ENCODE data around the gene RGS5.
A peak's percentile ranks its signal among the peaks of the same experiment; 100 is the strongest.

RGS5 gene

DNA sequence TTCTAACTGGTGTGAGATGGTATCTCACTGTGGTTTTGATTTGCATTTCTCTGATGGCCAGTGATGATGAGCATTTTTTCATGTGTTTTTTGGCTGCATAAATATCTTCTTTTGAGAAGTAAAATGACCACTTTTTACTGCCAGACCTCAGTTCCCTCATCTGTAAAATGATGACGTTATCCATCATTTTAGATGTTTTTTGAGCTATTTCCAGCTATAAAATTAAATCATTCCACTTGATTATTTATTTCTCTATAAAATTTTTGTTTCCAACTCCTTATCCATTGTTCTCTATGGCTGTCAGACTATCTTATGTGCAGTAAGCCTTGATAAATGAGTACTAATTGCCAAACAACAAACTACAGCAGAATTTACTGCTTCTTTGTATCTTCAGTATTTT is 33.2 kb downstream of the RGS5 start:
- TF ChIP-seq GATA3 (IDR thresholded peaks at IDR 0.05; ENCODE audit: low read depth, low read length) (no peak), GATA2 (IDR thresholded peaks at IDR 0.05; ENCODE audit: low read depth, low read length) (no peak)

- TF ChIP-seq GATA2 (IDR thresholded peaks at IDR 0.05; ENCODE audit: low read depth, low read length): 0 out of 2 replicates have a peak, but pooled peaks have one; percentile 57
- TF ChIP-seq GATA3 (IDR thresholded peaks at IDR 0.05; ENCODE audit: low read depth, low read length): 0 out of 2 replicates have a peak, but pooled peaks have one; percentile 41
Measured at GRCh38 chr1:163168053-163168452, 34.7 kb downstream of the RGS5 start.

DNA sequence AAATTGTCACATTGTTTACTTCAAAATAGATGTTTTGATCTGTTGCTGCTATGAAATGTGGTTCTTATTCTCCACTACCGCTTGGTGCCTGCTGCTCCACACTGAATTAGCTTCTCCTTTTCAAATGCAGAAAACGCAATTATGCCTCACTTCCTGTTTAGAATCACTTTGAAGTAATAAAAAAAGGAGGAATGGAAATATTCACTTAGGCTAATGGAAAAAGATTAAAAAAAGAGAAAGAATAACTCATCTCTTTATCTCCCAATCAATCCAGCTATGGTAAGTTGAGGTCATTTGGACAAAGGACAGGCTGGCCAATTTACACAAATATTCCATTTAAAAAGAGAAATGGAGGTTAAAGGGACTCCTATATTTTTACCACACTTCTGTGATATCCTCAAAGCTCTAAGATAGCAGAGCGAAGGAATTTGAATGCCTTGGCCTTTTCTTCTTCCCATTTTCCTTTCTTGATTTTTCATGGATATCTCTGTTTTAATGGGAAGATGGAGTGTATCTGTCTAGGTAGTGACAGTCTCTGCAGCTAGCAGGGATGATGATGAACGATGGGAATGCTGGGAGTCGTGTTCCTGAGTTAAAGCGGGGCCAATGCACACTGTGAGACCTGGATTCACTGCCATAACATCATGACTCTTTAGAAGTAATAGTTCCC is 35.7 kb downstream of the RGS5 start:
- TF ChIP-seq GATA3 (IDR thresholded peaks at IDR 0.05; ENCODE audit: low read depth, low read length) (peak; percentile 74), GATA2 (IDR thresholded peaks at IDR 0.05; ENCODE audit: low read depth, low read length) (peak; percentile 48)

DNA sequence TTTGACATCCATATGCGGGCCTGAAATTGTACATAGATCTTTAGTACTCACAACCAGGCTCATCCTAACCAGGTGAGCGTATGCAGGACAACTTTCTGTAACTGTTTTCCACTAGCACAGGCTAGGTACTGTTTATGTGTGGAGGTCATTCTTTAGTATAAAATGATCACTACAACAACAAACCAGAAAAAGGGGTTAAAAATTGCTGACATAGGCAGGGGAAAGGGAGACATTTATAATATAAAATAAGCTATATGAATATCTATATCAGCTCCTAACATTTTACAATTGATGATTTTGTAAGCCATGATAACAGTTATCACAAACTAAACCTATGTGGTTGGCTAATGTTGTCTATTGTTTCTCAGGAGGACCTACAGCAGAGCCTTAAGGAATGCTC is 37.6 kb downstream of the RGS5 start:
- TF ChIP-seq GATA2 (IDR thresholded peaks at IDR 0.05; ENCODE audit: low read depth, low read length): no peak
- TF ChIP-seq GATA3 (IDR thresholded peaks at IDR 0.05; ENCODE audit: low read depth, low read length): no peak

DNA sequence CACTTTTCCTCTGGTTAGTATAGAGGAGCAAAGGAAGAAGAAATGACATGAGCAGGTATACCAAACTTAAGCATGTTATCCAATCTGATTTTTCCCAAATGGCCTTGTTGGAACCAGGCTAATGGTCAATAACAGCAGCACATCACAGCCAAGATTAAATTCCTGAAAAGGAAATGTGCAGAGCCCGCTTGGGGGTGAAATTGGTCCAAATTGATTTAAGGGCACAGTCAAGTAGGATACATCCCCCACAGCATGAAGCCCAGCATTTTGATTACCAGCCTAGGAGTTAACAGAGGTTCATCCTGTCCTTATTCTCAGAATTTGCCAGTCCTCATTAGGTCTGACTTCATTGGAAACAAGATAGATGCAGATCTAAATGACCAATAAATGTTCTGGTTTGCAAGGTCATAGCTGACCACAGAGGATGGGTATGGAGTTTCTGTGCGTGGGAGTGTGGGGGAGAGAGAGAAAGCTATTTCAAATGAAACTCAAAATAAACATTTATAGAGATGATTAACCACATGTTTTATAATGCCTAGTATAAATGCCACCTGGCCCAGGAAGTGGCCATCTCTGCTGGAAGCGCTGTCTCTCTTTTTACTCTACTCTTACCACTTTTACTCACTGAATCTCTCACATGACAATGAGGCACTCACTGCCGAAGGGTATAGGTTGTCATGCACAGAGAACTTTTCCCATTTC is 38.7 kb downstream of the RGS5 start:
- TF ChIP-seq GATA3 (IDR thresholded peaks at IDR 0.05; ENCODE audit: low read depth, low read length) (no peak; the same call in 1 of the 2 replicates), GATA2 (IDR thresholded peaks at IDR 0.05; ENCODE audit: low read depth, low read length) (peak; percentile 58)

DNA sequence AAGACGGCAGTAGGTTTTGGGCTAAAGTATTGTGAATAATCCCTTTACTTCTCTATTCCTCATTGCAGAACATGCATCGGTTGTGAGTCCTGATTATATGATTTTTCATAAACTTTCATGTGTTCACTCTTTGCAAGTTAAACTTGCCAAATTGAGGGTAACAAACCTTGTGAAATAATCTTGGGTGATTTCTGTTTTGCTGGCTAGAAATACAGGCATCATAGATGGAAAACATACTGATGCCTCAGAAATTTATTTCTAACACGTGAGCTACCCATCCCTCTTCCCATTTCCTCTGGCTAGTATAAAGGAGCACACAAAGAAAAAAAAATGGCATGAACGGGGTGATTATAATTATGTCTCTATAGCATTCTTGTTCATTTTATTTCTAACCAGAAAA is 39.6 kb downstream of the RGS5 start:
- TF ChIP-seq GATA2 (IDR thresholded peaks at IDR 0.05; ENCODE audit: low read depth, low read length): no peak
- TF ChIP-seq GATA3 (IDR thresholded peaks at IDR 0.05; ENCODE audit: low read depth, low read length): no peak

- no peak for TF ChIP-seq GATA2 (IDR thresholded peaks at IDR 0.05; ENCODE audit: low read depth, low read length)
- no peak for TF ChIP-seq GATA3 (IDR thresholded peaks at IDR 0.05; ENCODE audit: low read depth, low read length)
Measured at GRCh38 chr1:163162381-163162914, 40.3 kb downstream of the RGS5 start.

DNA sequence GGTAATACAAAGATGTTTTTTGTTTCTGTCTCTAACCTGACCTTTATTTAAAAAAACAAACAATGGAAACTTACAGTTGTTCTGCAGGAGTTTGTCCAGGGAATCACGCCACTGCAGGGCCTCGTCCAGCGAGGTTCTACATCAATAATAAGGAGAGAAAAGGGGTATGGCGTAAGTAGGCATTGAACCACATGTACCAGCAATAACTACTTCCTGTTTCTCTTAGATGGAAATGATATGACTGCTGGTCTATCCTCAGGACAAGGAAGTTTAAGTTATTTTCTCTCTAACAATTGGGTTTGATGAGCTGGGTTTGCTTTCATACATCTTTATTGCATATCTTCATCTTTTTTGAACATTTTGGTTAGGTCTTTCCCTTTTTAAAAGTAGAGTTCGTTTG is 40.9 kb downstream of the RGS5 start:
- TF ChIP-seq GATA2 (IDR thresholded peaks at IDR 0.05; ENCODE audit: low read depth, low read length) (no peak), GATA3 (IDR thresholded peaks at IDR 0.05; ENCODE audit: low read depth, low read length) (no peak)

- peak; percentile 10; the same call in 1 of the 2 replicates for TF ChIP-seq GATA2 (IDR thresholded peaks at IDR 0.05; ENCODE audit: low read depth, low read length)
- TF ChIP-seq GATA3 (IDR thresholded peaks at IDR 0.05; ENCODE audit: low read depth, low read length): no peak
Measured at GRCh38 chr1:163161337-163161736, 41.4 kb downstream of the RGS5 start.

DNA sequence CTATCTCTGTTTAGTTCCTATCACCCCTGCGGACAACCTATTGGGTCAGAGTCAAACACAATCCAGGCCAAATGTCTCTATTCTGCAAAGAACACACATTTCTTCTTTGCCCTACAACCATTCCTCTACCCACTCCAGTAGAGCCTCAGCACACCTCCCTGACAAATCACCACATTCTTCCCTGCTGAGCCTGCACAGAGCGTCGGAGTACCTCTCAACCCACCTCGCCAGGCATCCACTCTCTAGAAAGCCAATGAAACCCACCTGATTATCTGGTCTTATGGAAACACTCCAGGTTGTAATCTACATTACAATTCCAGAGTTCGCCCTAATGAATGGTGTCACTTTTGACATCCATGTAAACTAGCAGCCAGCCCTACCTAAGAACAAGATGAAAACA is 47.1 kb downstream of the RGS5 start:
- TF ChIP-seq GATA3 (IDR thresholded peaks at IDR 0.05; ENCODE audit: low read depth, low read length) (no peak), GATA2 (IDR thresholded peaks at IDR 0.05; ENCODE audit: low read depth, low read length) (no peak)

DNA sequence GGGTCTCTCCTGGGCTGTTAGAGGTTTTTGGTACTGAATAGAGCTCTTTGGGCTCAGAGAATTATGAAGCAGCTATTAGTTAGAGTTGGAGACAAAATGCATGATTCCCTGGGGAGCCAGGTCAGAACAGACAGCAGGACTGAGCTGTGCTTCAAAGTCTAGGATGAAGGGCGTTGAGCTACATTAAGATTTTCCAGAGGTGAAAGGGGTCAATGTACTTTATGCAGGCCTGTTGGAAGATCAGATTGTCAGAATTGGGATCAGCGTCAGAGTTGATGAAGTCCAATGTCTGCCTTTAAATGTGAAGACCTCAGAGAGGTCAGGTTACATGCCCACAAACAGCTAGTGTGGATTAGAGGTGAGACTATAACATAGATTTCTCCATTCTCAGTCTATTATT is 53.8 kb downstream of the RGS5 start:
- TF ChIP-seq GATA2 (IDR thresholded peaks at IDR 0.05; ENCODE audit: low read depth, low read length) (no peak), GATA3 (IDR thresholded peaks at IDR 0.05; ENCODE audit: low read depth, low read length) (no peak)

- TF ChIP-seq GATA2 (IDR thresholded peaks at IDR 0.05; ENCODE audit: low read depth, low read length): peak; percentile 84
- TF ChIP-seq GATA3 (IDR thresholded peaks at IDR 0.05; ENCODE audit: low read depth, low read length): peak; percentile 71
Measured at GRCh38 chr1:163147019-163147418, 55.7 kb downstream of the RGS5 start.

DNA sequence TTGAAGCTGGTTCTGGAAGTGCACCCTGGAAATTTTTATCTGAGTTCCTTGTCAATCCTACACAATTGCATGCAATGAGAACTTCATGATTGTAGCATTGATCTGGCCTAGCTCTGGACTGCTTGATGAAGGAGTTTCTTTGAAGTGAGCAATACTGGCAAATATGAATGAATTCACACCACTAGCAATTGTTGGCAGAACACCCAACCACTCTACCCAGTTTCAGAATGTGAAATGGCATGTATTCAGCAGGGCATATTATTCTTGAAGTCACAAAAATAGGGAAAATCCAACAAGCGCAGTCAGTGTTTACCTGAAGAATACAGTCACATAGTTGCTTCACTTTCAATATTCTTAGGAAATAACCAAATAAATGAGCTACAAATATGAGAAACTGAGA is 57.3 kb downstream of the RGS5 start:
- no peak for TF ChIP-seq GATA3 (IDR thresholded peaks at IDR 0.05; ENCODE audit: low read depth, low read length)

DNA sequence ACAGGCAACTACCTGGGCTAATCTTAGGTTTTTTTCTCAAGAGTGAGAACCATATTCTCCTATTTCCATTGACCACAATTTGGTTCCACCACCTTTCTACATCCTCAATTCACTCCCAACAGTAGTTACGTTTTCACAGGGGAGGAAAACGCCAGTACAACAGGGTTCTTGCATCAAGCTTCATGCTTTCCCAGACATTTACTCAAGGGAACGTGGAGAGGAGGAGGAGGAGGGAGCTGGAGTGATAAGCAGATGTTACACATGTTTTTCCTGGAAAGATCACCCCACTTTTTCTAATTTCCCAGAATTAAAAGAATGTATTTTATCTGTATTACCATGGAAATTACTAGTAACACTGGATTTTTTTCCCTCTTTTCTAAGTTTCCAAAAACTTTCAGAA is 58.3 kb downstream of the RGS5 start:
- TF ChIP-seq GATA3 (IDR thresholded peaks at IDR 0.05; ENCODE audit: low read depth, low read length) (no peak), GATA2 (IDR thresholded peaks at IDR 0.05; ENCODE audit: low read depth, low read length) (0 out of 2 replicates have a peak, but pooled peaks have one; percentile 10)

- TF ChIP-seq GATA3 (IDR thresholded peaks at IDR 0.05; ENCODE audit: low read depth, low read length) (no peak), GATA2 (IDR thresholded peaks at IDR 0.05; ENCODE audit: low read depth, low read length) (no peak)
Measured at GRCh38 chr1:163142152-163142551, 60.6 kb downstream of the RGS5 start.

Measured in SH-SY5Y (cell line).